ENCODE results near the gene ATP6AP1.

GRCh38 chrX:154483325-154483724 is 54.8 kb downstream of the ATP6AP1 start:
- TF ChIP-seq CTCF (IDR thresholded peaks at IDR 0.05; ENCODE audit: insufficient read depth, low read length, poor library complexity, severe bottlenecking): no peak
- no peak for TF ChIP-seq EZH2phosphoT487 (conservative IDR thresholded peaks at IDR 0.05; ENCODE audit: low read length)
